ENCODE measurements around the gene TGFBR1. TPM values are rescaled to one million over a fixed set of nuclear protein-coding genes. Genes with fewer than 3 reads are reported as not detected.

Gene TGFBR1
- total RNA-seq, 1 donor from 2014 or later, result 203 TPM

- Histone ChIP-seq H3K9ac (ENCODE audit: low read length) (no peak overlapping the region), H3K4me3 (ENCODE audit: insufficient read depth, low read depth, low read length) (no peak overlapping the region), H3K27me3 (ENCODE audit: insufficient read depth, low read length) (peaks cover 5% of the 10 kb centered on the region), H3K4me1 (ENCODE audit: insufficient read depth, low read length) (no peaks in the 10 kb centered on the region), H3K4me2 (ENCODE audit: low read length) (no peak overlapping the region), H3K9me3 (ENCODE audit: insufficient read depth, low read depth, low read length) (peaks cover 10% of the 10 kb centered on the region), H4K20me1 (ENCODE audit: insufficient read depth, low read length) (no peaks in the 10 kb centered on the region), H2AFZ (ENCODE audit: low read depth, low read length) (no peak overlapping the region), H3K36me3 (ENCODE audit: insufficient read depth, low read length) (no peaks in the 10 kb centered on the region), H3K27ac (ENCODE audit: low read depth, low read length) (no peak overlapping the region), H3K79me2 (ENCODE audit: insufficient read depth, low read length) (no peaks in the 10 kb centered on the region)
- Mint-ChIP-seq H3K4me3 (ENCODE audit: unreplicated experiment) (no peak overlapping the region), H3K36me3 (ENCODE audit: low read depth, unreplicated experiment) (peaks cover 4% of the 10 kb centered on the region), H3K27ac (ENCODE audit: unreplicated experiment) (no peak overlapping the region), H3K27me3 (ENCODE audit: low read depth, unreplicated experiment) (peaks cover 6% of the 10 kb centered on the region), H3K9me3 (ENCODE audit: unreplicated experiment) (peaks cover 8% of the 10 kb centered on the region), H3K4me1 (ENCODE audit: low read depth, unreplicated experiment) (peaks cover 10% of the 10 kb centered on the region)
- TF ChIP-seq CTCF (IDR thresholded peaks at IDR 0.05; ENCODE audit: insufficient read depth, low read depth, low read length) (no peak), EZH2 (IDR thresholded peaks at IDR 0.05; ENCODE audit: insufficient read depth, low read length) (no peak)
- no peak for DNase-seq (ENCODE audit: low read depth)
- no peak for FAIRE-seq
These were observed 11.5 kb upstream of the TGFBR1 start for GRCh38 chr9:99093492-99093791.

- no peaks in the 10 kb centered on the region for H3K9me3 ChIP-seq (ENCODE audit: insufficient read depth, low read depth, low read length)
- no peak overlapping the region for H3K4me3 ChIP-seq (ENCODE audit: insufficient read depth, low read depth, low read length)
- DNase-seq (ENCODE audit: low read depth), result no peak
- peaks cover 5% of the 10 kb centered on the region for H3K27me3 ChIP-seq (ENCODE audit: insufficient read depth, low read length)
- TF ChIP-seq CTCF (IDR thresholded peaks at IDR 0.05; ENCODE audit: insufficient read depth, low read depth, low read length), result no peak
- TF ChIP-seq EZH2 (IDR thresholded peaks at IDR 0.05; ENCODE audit: insufficient read depth, low read length), result no peak
- Mint-ChIP-seq H3K4me1 (ENCODE audit: low read depth, unreplicated experiment) (peaks cover 4% of the 10 kb centered on the region), H3K36me3 (ENCODE audit: low read depth, unreplicated experiment) (no peaks in the 10 kb centered on the region), H3K27ac (ENCODE audit: unreplicated experiment) (no peak overlapping the region), H3K27me3 (ENCODE audit: low read depth, unreplicated experiment) (peaks cover 6% of the 10 kb centered on the region), H3K4me3 (ENCODE audit: unreplicated experiment) (no peak overlapping the region), H3K9me3 (ENCODE audit: unreplicated experiment) (peaks cover 3% of the 10 kb centered on the region)
- no peak for FAIRE-seq
- H3K36me3 ChIP-seq (ENCODE audit: insufficient read depth, low read length), result no peaks in the 10 kb centered on the region
- H3K9ac ChIP-seq (ENCODE audit: low read length), result no peak overlapping the region
- H3K4me2 ChIP-seq (ENCODE audit: low read length), result no peak overlapping the region
- H3K4me1 ChIP-seq (ENCODE audit: insufficient read depth, low read length), result no peaks in the 10 kb centered on the region
- H4K20me1 ChIP-seq (ENCODE audit: insufficient read depth, low read length), result no peaks in the 10 kb centered on the region
- no peak overlapping the region for H2AFZ ChIP-seq (ENCODE audit: low read depth, low read length)
- no peak overlapping the region for H3K27ac ChIP-seq (ENCODE audit: low read depth, low read length)
- H3K79me2 ChIP-seq (ENCODE audit: insufficient read depth, low read length), result no peaks in the 10 kb centered on the region
These were observed 9.3 kb upstream of the TGFBR1 start for GRCh38 chr9:99095565-99095964.

GRCh38 chr9:99096409-99096808 lies 8.5 kb upstream of the TGFBR1 start:
- Mint-ChIP-seq H3K27ac (ENCODE audit: unreplicated experiment) (no peak overlapping the region), H3K4me3 (ENCODE audit: unreplicated experiment) (no peak overlapping the region)
- no peak overlapping the region for H2AFZ ChIP-seq (ENCODE audit: low read depth, low read length)

More at GRCh38 chr9:99096409-99096808, 8.5 kb upstream of the TGFBR1 start:
- Histone ChIP-seq H3K27me3 (ENCODE audit: insufficient read depth, low read length) (peaks cover 5% of the 10 kb centered on the region), H3K4me3 (ENCODE audit: insufficient read depth, low read depth, low read length) (no peak overlapping the region), H4K20me1 (ENCODE audit: insufficient read depth, low read length) (no peaks in the 10 kb centered on the region), H3K4me2 (ENCODE audit: low read length) (no peak overlapping the region), H3K27ac (ENCODE audit: low read depth, low read length) (no peak overlapping the region), H3K36me3 (ENCODE audit: insufficient read depth, low read length) (no peaks in the 10 kb centered on the region), H3K79me2 (ENCODE audit: insufficient read depth, low read length) (no peaks in the 10 kb centered on the region), H3K9ac (ENCODE audit: low read length) (no peak overlapping the region), H3K4me1 (ENCODE audit: insufficient read depth, low read length) (no peaks in the 10 kb centered on the region), H3K9me3 (ENCODE audit: insufficient read depth, low read depth, low read length) (no peaks in the 10 kb centered on the region)
- Mint-ChIP-seq H3K9me3 (ENCODE audit: unreplicated experiment) (peaks cover 3% of the 10 kb centered on the region), H3K4me1 (ENCODE audit: low read depth, unreplicated experiment) (peaks cover 4% of the 10 kb centered on the region), H3K27me3 (ENCODE audit: low read depth, unreplicated experiment) (peaks cover 6% of the 10 kb centered on the region), H3K36me3 (ENCODE audit: low read depth, unreplicated experiment) (no peaks in the 10 kb centered on the region)
- TF ChIP-seq CTCF (IDR thresholded peaks at IDR 0.05; ENCODE audit: insufficient read depth, low read depth, low read length), result no peak
- TF ChIP-seq EZH2 (IDR thresholded peaks at IDR 0.05; ENCODE audit: insufficient read depth, low read length), result no peak
- FAIRE-seq, result no peak
- no peak for DNase-seq (ENCODE audit: low read depth)
